ENCODE data around the gene SLC9A3.

The SLC9A3 gene

GRCh38 chr5:421287-421880 is 102.9 kb downstream of the SLC9A3 start:
- DNase-seq, result no peak
- ATAC-seq (ENCODE audit: insufficient read depth, low read depth), result no peak
- H3K9me3 ChIP-seq (ENCODE audit: insufficient read depth, low read length, severe bottlenecking), result no peaks in the 10 kb centered on the region
- TF ChIP-seq EZH2 (IDR thresholded peaks at IDR 0.05; ENCODE audit: borderline replicate concordance, low read depth, low read length, severe bottlenecking) (no peak), CTCF (IDR thresholded peaks at IDR 0.05; ENCODE audit: borderline replicate concordance, extremely low read depth, low read length, poor library complexity, severe bottlenecking) (no peak)
- no peaks in the 10 kb centered on the region for H3K27me3 ChIP-seq (ENCODE audit: insufficient read depth, low read length, poor library complexity)
- no peak overlapping the region for H3K4me3 ChIP-seq (ENCODE audit: low read depth in 1 of 2, low read length in 2 of 2)
- H3K79me2 ChIP-seq (ENCODE audit: insufficient read depth, low read length), result no peaks in the 10 kb centered on the region
- H3K4me2 ChIP-seq (ENCODE audit: insufficient read depth, low read length), result no peak overlapping the region
- H4K20me1 ChIP-seq (ENCODE audit: insufficient read depth, low read length), result no peaks in the 10 kb centered on the region
- no peak overlapping the region for H3K27ac ChIP-seq (ENCODE audit: low read length)
- H2AFZ ChIP-seq (ENCODE audit: low read depth, low read length), result no peak overlapping the region
- peaks cover 2% of the 10 kb centered on the region for H3K4me1 ChIP-seq (ENCODE audit: insufficient read depth, low read length)
- no peak overlapping the region for H3K9ac ChIP-seq (ENCODE audit: low read depth, low read length)
- H3K36me3 ChIP-seq (ENCODE audit: insufficient read depth, low read length), result no peaks in the 10 kb centered on the region

- no peak for TF ChIP-seq CTCF (IDR thresholded peaks at IDR 0.05; ENCODE audit: borderline replicate concordance, extremely low read depth, low read length, poor library complexity, severe bottlenecking)
- no peak for TF ChIP-seq EZH2 (IDR thresholded peaks at IDR 0.05; ENCODE audit: borderline replicate concordance, low read depth, low read length, severe bottlenecking)
- H3K4me1 ChIP-seq (ENCODE audit: insufficient read depth, low read length), result peaks cover 9% of the 10 kb centered on the region
- no peaks in the 10 kb centered on the region for H3K27me3 ChIP-seq (ENCODE audit: insufficient read depth, low read length, poor library complexity)
- no peak overlapping the region for H3K27ac ChIP-seq (ENCODE audit: low read length)
- no peak overlapping the region for H3K9ac ChIP-seq (ENCODE audit: low read depth, low read length)
- ATAC-seq (ENCODE audit: insufficient read depth, low read depth) (no peak), DNase-seq (no peak)
- no peak overlapping the region for H3K4me3 ChIP-seq (ENCODE audit: low read depth in 1 of 2, low read length in 2 of 2)
- H4K20me1 ChIP-seq (ENCODE audit: insufficient read depth, low read length), result no peaks in the 10 kb centered on the region
- no peaks in the 10 kb centered on the region for H3K9me3 ChIP-seq (ENCODE audit: insufficient read depth, low read length, severe bottlenecking)
- no peaks in the 10 kb centered on the region for H3K79me2 ChIP-seq (ENCODE audit: insufficient read depth, low read length)
- no peak overlapping the region for H2AFZ ChIP-seq (ENCODE audit: low read depth, low read length)
- H3K4me2 ChIP-seq (ENCODE audit: insufficient read depth, low read length), result no peak overlapping the region
- H3K36me3 ChIP-seq (ENCODE audit: insufficient read depth, low read length), result no peaks in the 10 kb centered on the region
Observed at GRCh38 chr5:420632-421286, 103.5 kb downstream of the SLC9A3 start.

Data from DND-41 (cell line).